NCI-H748 (cell line): Measurements from ENCODE around the gene TOX3.

Experiments
- DNase-seq: peaks from one replicate; lab custom pipeline; 2025; ENCODE audit not compliant: unreplicated experiment; lab: John Stamatoyannopoulos, UW

TOX3 gene

GRCh38 chr16:52408191-52408845 is 138.6 kb downstream of the TOX3 start:
- DNase-seq = peak; percentile 36

- DNase-seq = no peak
Measured at GRCh38 chr16:52407778-52408177, 139.2 kb downstream of the TOX3 start.

GRCh38 chr16:52405441-52405840 is 141.5 kb downstream of the TOX3 start:
- DNase-seq = no peak

- DNase-seq = no peak
Measured at GRCh38 chr16:52404546-52404945, 142.4 kb downstream of the TOX3 start.

- no peak for DNase-seq
Measured at GRCh38 chr16:52399116-52399515, 147.8 kb downstream of the TOX3 start.

GRCh38 chr16:52398491-52398960 is 148.4 kb downstream of the TOX3 start:
- DNase-seq = no peak

GRCh38 chr16:52398021-52398420 is 148.9 kb downstream of the TOX3 start:
- no peak for DNase-seq

GRCh38 chr16:52393448-52393847 is 153.5 kb downstream of the TOX3 start:
- no peak for DNase-seq

GRCh38 chr16:52389045-52389444 is 157.9 kb downstream of the TOX3 start:
- no peak for DNase-seq
